GM12864 (cell line): ENCODE measurements around the gene SATB2.
A peak's percentile ranks its signal among the peaks of the same experiment; 100 is the strongest.

Experiments
- DNase-seq: peaks from one replicate; pipeline ENCODE4 v3.0.0-alpha.2; 2011; ENCODE audit warnings: low read depth
- H3K4me3 ChIP-seq: 2 replicates; pipeline ENCODE4 v1.5.1; 2011; ENCODE audit warnings: mild to moderate bottlenecking, low read depth, low read length, control low read depth
- CTCF ChIP-seq: IDR thresholded peaks from 2 replicates; pipeline ENCODE4 v1.5.1; 2011; ENCODE audit warnings: low read depth, mild to moderate bottlenecking, moderate library complexity, low read length, control low read depth, inconsistent platforms; ENCODE audit errors: missing control alignments

The SATB2 gene

GRCh38 chr2:199261936-199262335 is 195.8 kb downstream of the SATB2 start:
- no peak overlapping the region for H3K4me3 ChIP-seq
- DNase-seq = no peak
- no peak for TF ChIP-seq CTCF

GRCh38 chr2:199261239-199261638 is 196.5 kb downstream of the SATB2 start:
- no peak overlapping the region for H3K4me3 ChIP-seq
- no peak for TF ChIP-seq CTCF
- no peak for DNase-seq

- TF ChIP-seq CTCF = no peak
- no peak for DNase-seq
- no peak overlapping the region for H3K4me3 ChIP-seq
Measured at GRCh38 chr2:199259671-199260070, 198.1 kb downstream of the SATB2 start.

- DNase-seq = no peak
- H3K4me3 ChIP-seq = no peak overlapping the region
- peak; percentile 24 for TF ChIP-seq CTCF
Measured at GRCh38 chr2:199258291-199258690, 199.4 kb downstream of the SATB2 start.

- H3K4me3 ChIP-seq = no peak overlapping the region
- no peak for TF ChIP-seq CTCF
- no peak for DNase-seq
Measured at GRCh38 chr2:199257261-199258224, 200.2 kb downstream of the SATB2 start.

GRCh38 chr2:199230091-199230490 is 227.6 kb downstream of the SATB2 start:
- no peak for TF ChIP-seq CTCF
- DNase-seq = no peak
- no peak overlapping the region for H3K4me3 ChIP-seq
